ENCODE results near the gene SMPDL3A.

DNA sequence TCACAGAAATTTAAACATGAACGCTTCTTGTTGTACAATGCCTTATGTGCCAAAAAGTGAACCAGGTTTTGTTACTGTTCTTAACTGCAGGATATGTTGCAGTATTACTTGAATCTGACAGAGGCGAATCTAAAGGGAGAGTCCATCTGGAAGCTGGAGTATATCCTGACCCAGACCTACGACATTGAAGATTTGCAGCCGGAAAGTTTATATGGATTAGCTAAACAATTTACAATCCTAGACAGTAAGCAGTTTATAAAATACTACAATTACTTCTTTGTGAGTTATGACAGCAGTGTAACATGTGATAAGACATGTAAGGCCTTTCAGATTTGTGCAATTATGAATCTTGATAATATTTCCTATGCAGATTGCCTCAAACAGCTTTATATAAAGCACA is 19.9 kb downstream of the SMPDL3A start:
- TF ChIP-seq, protein P1, sequence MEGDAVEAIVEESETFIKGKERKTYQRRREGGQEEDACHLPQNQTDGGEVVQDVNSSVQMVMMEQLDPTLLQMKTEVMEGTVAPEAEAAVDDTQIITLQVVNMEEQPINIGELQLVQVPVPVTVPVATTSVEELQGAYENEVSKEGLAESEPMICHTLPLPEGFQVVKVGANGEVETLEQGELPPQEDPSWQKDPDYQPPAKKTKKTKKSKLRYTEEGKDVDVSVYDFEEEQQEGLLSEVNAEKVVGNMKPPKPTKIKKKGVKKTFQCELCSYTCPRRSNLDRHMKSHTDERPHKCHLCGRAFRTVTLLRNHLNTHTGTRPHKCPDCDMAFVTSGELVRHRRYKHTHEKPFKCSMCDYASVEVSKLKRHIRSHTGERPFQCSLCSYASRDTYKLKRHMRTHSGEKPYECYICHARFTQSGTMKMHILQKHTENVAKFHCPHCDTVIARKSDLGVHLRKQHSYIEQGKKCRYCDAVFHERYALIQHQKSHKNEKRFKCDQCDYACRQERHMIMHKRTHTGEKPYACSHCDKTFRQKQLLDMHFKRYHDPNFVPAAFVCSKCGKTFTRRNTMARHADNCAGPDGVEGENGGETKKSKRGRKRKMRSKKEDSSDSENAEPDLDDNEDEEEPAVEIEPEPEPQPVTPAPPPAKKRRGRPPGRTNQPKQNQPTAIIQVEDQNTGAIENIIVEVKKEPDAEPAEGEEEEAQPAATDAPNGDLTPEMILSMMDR (IDR thresholded peaks at IDR 0.05), result no peak
- TF ChIP-seq EP300 (IDR thresholded peaks at IDR 0.05) (no peak), POLR2AphosphoS5 (IDR thresholded peaks at IDR 0.05) (no peak), POLR2A (IDR thresholded peaks at IDR 0.05) (no peak)
